ENCODE results near the gene THUMPD1.

THUMPD1 gene

DNA sequence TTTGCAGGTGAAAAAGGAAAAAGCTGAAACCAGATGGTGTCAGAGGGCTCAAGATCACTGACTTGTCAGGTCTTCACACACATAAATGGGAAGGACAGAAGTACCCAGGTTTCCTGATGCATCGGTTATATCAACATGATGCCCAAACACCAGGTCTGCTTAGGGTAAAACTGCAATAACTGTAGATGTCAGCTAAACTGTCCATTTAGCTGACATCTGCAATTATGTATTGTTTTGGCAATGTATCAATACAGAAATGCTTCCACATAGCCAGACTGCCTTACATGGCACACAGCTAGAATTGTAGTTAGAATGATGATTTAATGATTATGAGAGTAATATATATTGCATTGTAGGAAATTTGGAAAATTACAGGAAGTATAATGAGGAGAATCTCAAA lies 27.2 kb upstream of the THUMPD1 start:
- TF ChIP-seq SPI1 (IDR thresholded peaks at IDR 0.05; ENCODE audit: borderline replicate concordance, low read depth), result no peak
- no peak for TF ChIP-seq REST (IDR thresholded peaks at IDR 0.05; ENCODE audit: insufficient replicate concordance, low read depth)
- TF ChIP-seq, protein P1, sequence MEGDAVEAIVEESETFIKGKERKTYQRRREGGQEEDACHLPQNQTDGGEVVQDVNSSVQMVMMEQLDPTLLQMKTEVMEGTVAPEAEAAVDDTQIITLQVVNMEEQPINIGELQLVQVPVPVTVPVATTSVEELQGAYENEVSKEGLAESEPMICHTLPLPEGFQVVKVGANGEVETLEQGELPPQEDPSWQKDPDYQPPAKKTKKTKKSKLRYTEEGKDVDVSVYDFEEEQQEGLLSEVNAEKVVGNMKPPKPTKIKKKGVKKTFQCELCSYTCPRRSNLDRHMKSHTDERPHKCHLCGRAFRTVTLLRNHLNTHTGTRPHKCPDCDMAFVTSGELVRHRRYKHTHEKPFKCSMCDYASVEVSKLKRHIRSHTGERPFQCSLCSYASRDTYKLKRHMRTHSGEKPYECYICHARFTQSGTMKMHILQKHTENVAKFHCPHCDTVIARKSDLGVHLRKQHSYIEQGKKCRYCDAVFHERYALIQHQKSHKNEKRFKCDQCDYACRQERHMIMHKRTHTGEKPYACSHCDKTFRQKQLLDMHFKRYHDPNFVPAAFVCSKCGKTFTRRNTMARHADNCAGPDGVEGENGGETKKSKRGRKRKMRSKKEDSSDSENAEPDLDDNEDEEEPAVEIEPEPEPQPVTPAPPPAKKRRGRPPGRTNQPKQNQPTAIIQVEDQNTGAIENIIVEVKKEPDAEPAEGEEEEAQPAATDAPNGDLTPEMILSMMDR (IDR thresholded peaks at IDR 0.05; ENCODE audit: insufficient read depth, low read length), result no peak
- no peak for TF ChIP-seq POLR2AphosphoS5 (IDR thresholded peaks at IDR 0.05; ENCODE audit: low read depth)
- TF ChIP-seq GABPA (IDR thresholded peaks at IDR 0.05; ENCODE audit: low read depth), result no peak
- DNase-seq (ENCODE audit: low read depth in 1 of 2, low spot score in 1 of 2), result no peak
- H3K27me3 ChIP-seq (ENCODE audit: insufficient read depth, poor library complexity, severe bottlenecking), result no peaks in the 10 kb centered on the region

GRCh38 chr16:20768121-20768520 lies 26.5 kb upstream of the THUMPD1 start:
- TF ChIP-seq GABPA (IDR thresholded peaks at IDR 0.05; ENCODE audit: low read depth), result no peak
- TF ChIP-seq REST (IDR thresholded peaks at IDR 0.05; ENCODE audit: insufficient replicate concordance, low read depth), result no peak
- TF ChIP-seq SPI1 (IDR thresholded peaks at IDR 0.05; ENCODE audit: borderline replicate concordance, low read depth), result no peak
- TF ChIP-seq, protein P1 (IDR thresholded peaks at IDR 0.05; ENCODE audit: insufficient read depth, low read length), result no peak
- no peak for TF ChIP-seq POLR2AphosphoS5 (IDR thresholded peaks at IDR 0.05; ENCODE audit: low read depth)
- H3K4me3 ChIP-seq (replicated peaks; ENCODE audit: insufficient read depth, low read length), result no peak overlapping the region
- no peak overlapping the region for H3K27ac ChIP-seq (replicated peaks)
- H3K27me3 ChIP-seq (ENCODE audit: insufficient read depth, poor library complexity, severe bottlenecking), result no peaks in the 10 kb centered on the region
- DNase-seq (ENCODE audit: low read depth in 1 of 2, low spot score in 1 of 2), result no peak

More for the DNA sequence above, 27.2 kb upstream of the THUMPD1 start:
- Histone ChIP-seq H3K27ac (replicated peaks) (no peak overlapping the region), H3K4me3 (replicated peaks; ENCODE audit: insufficient read depth, low read length) (no peak overlapping the region)

- Histone ChIP-seq H3K27me3 (ENCODE audit: insufficient read depth, poor library complexity, severe bottlenecking) (no peaks in the 10 kb centered on the region), H3K27ac (replicated peaks) (no peak overlapping the region), H3K4me3 (replicated peaks; ENCODE audit: insufficient read depth, low read length) (no peak overlapping the region)
- TF ChIP-seq POLR2AphosphoS5 (IDR thresholded peaks at IDR 0.05; ENCODE audit: low read depth), result no peak
- TF ChIP-seq GABPA (IDR thresholded peaks at IDR 0.05; ENCODE audit: low read depth), result no peak
- TF ChIP-seq SPI1 (IDR thresholded peaks at IDR 0.05; ENCODE audit: borderline replicate concordance, low read depth), result no peak
- no peak for TF ChIP-seq REST (IDR thresholded peaks at IDR 0.05; ENCODE audit: insufficient replicate concordance, low read depth)
- TF ChIP-seq, protein P1 (IDR thresholded peaks at IDR 0.05; ENCODE audit: insufficient read depth, low read length), result no peak
- no peak for DNase-seq (ENCODE audit: low read depth in 1 of 2, low spot score in 1 of 2)
These were observed 26.0 kb upstream of the THUMPD1 start for GRCh38 chr16:20767577-20767976.
